HepG2 (cell line): ENCODE measurements around the gene THRAP3. TPM values are rescaled to one million over a fixed set of nuclear protein-coding genes. Genes with fewer than 3 reads are reported as not detected.

ENCODE experiments used
- ETS1 ChIP-seq: sonication (generic); formaldehyde crosslinking; IDR thresholded peaks from 2 replicates; pipeline ENCODE4 v1.4.0; 2020; ENCODE audit warnings: missing genetic modification reagents
- FOSL1 ChIP-seq: sonication (generic); formaldehyde crosslinking; IDR thresholded peaks from 2 replicates; pipeline ENCODE4 v1.9.0; 2021; ENCODE audit warnings: missing genetic modification reagents, borderline replicate concordance
- POLR2G ChIP-seq: fragments of 200-400 bp; formaldehyde crosslinking; IDR thresholded peaks from 2 replicates; pipeline ENCODE4 v1.6.1; 2018; ENCODE audit warnings: mild to moderate bottlenecking, low read depth, low read length, moderate library complexity
- RARG ChIP-seq: sonication (generic); formaldehyde crosslinking; IDR thresholded peaks from 2 replicates; pipeline ENCODE4 v1.4.0; 2020; ENCODE audit warnings: low read depth, mild to moderate bottlenecking, missing genetic modification reagents
- SYNCRIP ChIP-seq: fragments of 200-400 bp; formaldehyde crosslinking; IDR thresholded peaks from 2 replicates; pipeline ENCODE4 v1.6.1; 2018; ENCODE audit warnings: mild to moderate bottlenecking, low read depth, low read length; ENCODE audit not compliant: insufficient read depth
- ZNF318 ChIP-seq: sonication (generic); formaldehyde crosslinking; IDR thresholded peaks from 2 replicates; pipeline ENCODE4 v1.4.0; 2020; ENCODE audit warnings: mild to moderate bottlenecking, missing genetic modification reagents
- ZNF33B ChIP-seq: sonication (generic); formaldehyde crosslinking; IDR thresholded peaks from 2 replicates; pipeline ENCODE4 v1.5.1; 2020; ENCODE audit warnings: mild to moderate bottlenecking, missing genetic modification reagents
- ZNF747 ChIP-seq: sonication (generic); formaldehyde crosslinking; IDR thresholded peaks from 2 replicates; pipeline ENCODE4 v1.8.1; 2023; ENCODE audit warnings: missing genetic modification reagents, mild to moderate bottlenecking, borderline replicate concordance
- polyA plus RNA-seq, 8 experiments: library from polyadenylated mRNA; depleted of rRNA in 3 of 8; stranded (reverse) in 7 of 8; unstranded in 1 of 8; fragments of >200 nt; fragmentation: Illumina TruSeq in 4 of 8; extraction: Trizol in 4 of 8; gene quantifications; 2 replicates each; pipeline versions ENCODE4 v1.2.1 to v1.2.3, GENCODE V29; 2011 to 2016; ENCODE audit warnings: low read depth in 4 of 8, missing spikeins in 1 of 8, mixed read lengths in 1 of 8; ENCODE audit not compliant: insufficient read depth in 1 of 8
- total RNA-seq, 5 experiments: library from RNA; depleted of rRNA; stranded (reverse); fragments of >200 nt; fragmentation: Illumina TruSeq; extraction: Trizol; gene quantifications; 2 replicates each; pipeline ENCODE4 v1.2.3, GENCODE V29; 2016; ENCODE audit warnings: low read depth in 1 of 5

THRAP3 gene
- total and polyA plus RNA-seq, 2 of the 13 experiments (the other 11 are each of a cell fraction or from before 2014, with no cell fraction given), result 45.0 to 92.6 TPM

GRCh38 chr1:36178471-36179219 lies 45.6 kb upstream of the THRAP3 start (continued):
- TF ChIP-seq FOSL1 (CRISPR knock-in tag) (no peak), SYNCRIP (no peak), ETS1 (CRISPR knock-in tag) (no peak), ZNF318 (no peak), ZNF33B (no peak), POLR2G (no peak), RARG (no peak), ZNF747 (CRISPR knock-in tag) (no peak)
- TF ChIP-seq, all 625 proteins: peak for 0
